Activated CD8-positive, alpha-beta memory T cell treated with anti-CD3 and anti-CD28 coated beads for 36 hours (primary cell): ENCODE data around the gene TERF2IP. TPM values are rescaled to one million over a fixed set of nuclear protein-coding genes. Genes with fewer than 3 reads are reported as not detected.

Experiments used
- CTCF ChIA-PET: fragments of 350-600 bp; sonication (Branson Sonifier 250); formaldehyde crosslinking; loops from one replicate; lab custom pipeline; 2021; ENCODE audit warnings: antibody characterized with exemption; lab: Charles Lee
- POLR2A ChIA-PET: fragments of 350-600 bp; sonication (Branson Sonifier 250); formaldehyde crosslinking; loops from one replicate; lab custom pipeline; 2021; ENCODE audit warnings: antibody characterized with exemption; lab: Charles Lee
- total RNA-seq, 2 experiments: library from RNA; stranded (reverse); gene quantifications; one replicate each; pipeline ENCODE4 v1.2.3, GENCODE V29; 2021

Gene TERF2IP
- total RNA-seq, 2 experiments from 2014 or later: 78.2 to 84.4 TPM

DNA sequence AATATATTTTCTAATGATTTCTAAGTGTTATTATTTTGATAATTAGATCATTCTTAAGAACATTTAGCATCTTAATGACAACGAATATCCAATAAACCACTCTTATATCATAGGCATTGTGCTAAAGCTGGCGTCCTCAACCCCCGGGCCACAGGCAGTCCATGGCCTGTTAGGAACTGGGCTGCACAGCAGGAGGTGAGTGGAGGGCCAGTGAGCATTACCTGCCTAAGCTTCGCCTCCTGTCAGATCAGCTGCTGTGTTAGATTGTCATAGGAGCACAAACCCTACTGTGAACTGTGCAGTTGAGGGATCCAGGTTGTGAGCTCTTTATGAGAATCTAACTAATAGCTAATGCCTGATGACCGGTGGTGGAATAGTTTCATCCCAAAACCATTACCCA lies 50.0 kb downstream of the TERF2IP start:
- ChIA-PET POLR2A (no interaction called here), CTCF (interaction anchor here (0.9 kb wide), 1 partner anchor 23 kb away, joined by 3 read pairs; no protein-coding TSS in a partner anchor)

DNA sequence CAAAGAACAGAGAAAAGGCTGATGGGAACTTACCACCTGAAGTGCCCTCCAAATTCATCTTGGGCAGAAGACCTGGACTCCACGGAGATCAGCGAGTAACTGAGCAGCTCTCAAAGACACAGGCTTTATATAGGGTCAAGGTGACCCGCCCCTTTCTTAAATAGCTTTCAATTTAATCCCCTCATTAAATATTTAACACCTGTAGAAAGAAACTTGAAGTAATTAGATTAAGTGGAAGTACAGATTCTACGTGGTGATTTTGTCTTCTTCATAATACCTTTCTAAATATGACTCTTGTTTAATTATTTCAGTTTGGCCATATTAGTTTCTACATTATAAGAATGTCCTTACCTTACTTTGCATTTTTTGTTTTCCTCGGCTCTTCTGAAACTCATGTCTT lies 53.8 kb downstream of the TERF2IP start, which contains the start of gene DUXB:
TSS of gene DUXB (minus strand) at position 101 of the 400 bp plus-strand sequence. CDS start at position 58, 43 bp downstream.
- CTCF ChIA-PET: no interaction called here

DNA sequence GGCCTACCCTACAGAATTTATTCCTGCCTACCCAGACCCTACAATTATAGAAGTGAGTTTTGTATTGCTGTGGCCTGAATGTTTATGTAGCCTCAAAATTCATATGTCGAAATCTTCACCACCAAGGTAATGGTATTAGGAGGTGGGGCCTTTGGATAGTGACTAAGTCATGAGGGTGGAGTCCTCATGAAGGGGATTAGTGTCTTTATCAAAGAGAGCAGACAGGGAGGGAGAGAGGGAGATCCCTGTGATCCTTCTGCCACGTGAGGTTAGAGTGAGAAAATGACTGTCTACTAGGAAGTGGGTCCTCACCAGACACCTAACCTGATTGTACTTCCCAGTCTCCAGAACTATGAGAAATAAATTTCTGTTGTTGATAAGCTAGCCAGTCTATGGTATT lies 54.7 kb downstream of the TERF2IP start:
- CTCF ChIA-PET: no interaction called here
- POLR2A ChIA-PET: no interaction called here

More for the DNA sequence above, 53.8 kb downstream of the TERF2IP start, which contains the start of gene DUXB:
- POLR2A ChIA-PET: no interaction called here

- CTCF ChIA-PET: no interaction called here
Observed at GRCh38 chr16:75703306-75703705, 55.7 kb downstream of the TERF2IP start.

More at GRCh38 chr16:75703306-75703705, 55.7 kb downstream of the TERF2IP start:
- POLR2A ChIA-PET: no interaction called here

Other genes with a start within 250 kb of the TERF2IP start
- gene CFDP1, start 214.3 kb upstream of the TERF2IP start, total RNA-seq: 10 to 100 TPM; 34.2 to 38.5 TPM
- gene TMEM170A, start 183.1 kb upstream of the TERF2IP start, total RNA-seq: 10 to 100 TPM; 38.0 to 42.7 TPM
- gene CHST6, start 152.3 kb upstream of the TERF2IP start, total RNA-seq: under 1 TPM; 0.04 to 0.06 TPM
- gene CHST5, start 111.7 kb upstream of the TERF2IP start, total RNA-seq: under 1 TPM; 0.27 to 0.44 TPM
- 1 to 10 TPM; 6.0 to 6.4 TPM for gene TMEM231, start 91.5 kb upstream of the TERF2IP start, total RNA-seq
- gene GABARAPL2, start 81.4 kb upstream of the TERF2IP start, total RNA-seq: 10 to 100 TPM; 69.9 to 71.8 TPM
- gene ADAT1, start 24.5 kb upstream of the TERF2IP start, total RNA-seq: 10 to 100 TPM; 53.5 to 57.2 TPM
- 100 to 1,000 TPM; 321 to 325 TPM for gene KARS1, start 108 bp upstream of the TERF2IP start, total RNA-seq
- not detected for gene CPHXL2, start 29.2 kb downstream of the TERF2IP start, total RNA-seq
- not detected for gene DUXB, start 53.7 kb downstream of the TERF2IP start, total RNA-seq
- gene CPHXL, start 78.7 kb downstream of the TERF2IP start, total RNA-seq: not detected